GM19351 (cell line): ENCODE data around the gene PLCG2.
"Not testable (repeated sequence)": the region's sequence is repeated elsewhere in the genome, so short reads cannot be mapped to it uniquely, and the experiment has no call there.

Source experiments
- ATAC-seq: cut with Tn5 transposase; IDR thresholded peaks from one replicate; pipeline ENCODE4 v1.9.1; 2021; ENCODE audit warnings: mild to moderate bottlenecking, moderate library complexity; ENCODE audit not compliant: unreplicated experiment

PLCG2 gene

GRCh38 chr16:81933361-81933760 lies 154.3 kb downstream of the PLCG2 start:
- ATAC-seq = no peak

GRCh38 chr16:81934711-81935110 lies 155.6 kb downstream of the PLCG2 start:
- ATAC-seq = not testable (repeated sequence)

- no peak for ATAC-seq
Measured at GRCh38 chr16:81936209-81937000, 157.3 kb downstream of the PLCG2 start.

GRCh38 chr16:81937305-81938038 lies 158.4 kb downstream of the PLCG2 start:
- ATAC-seq = no peak

GRCh38 chr16:81938326-81939163 lies 159.5 kb downstream of the PLCG2 start:
- ATAC-seq = no peak

GRCh38 chr16:81939164-81940056 lies 160.3 kb downstream of the PLCG2 start:
- no peak for ATAC-seq

- ATAC-seq = no peak
Measured at GRCh38 chr16:81940781-81941560, 161.9 kb downstream of the PLCG2 start.

- no peak for ATAC-seq
Measured at GRCh38 chr16:81942007-81942601, 163.0 kb downstream of the PLCG2 start.

GRCh38 chr16:81945665-81946064 lies 166.6 kb downstream of the PLCG2 start:
- no peak for ATAC-seq

- ATAC-seq = no peak
Measured at GRCh38 chr16:81946206-81946605, 167.1 kb downstream of the PLCG2 start.

GRCh38 chr16:81951564-81951963 lies 172.5 kb downstream of the PLCG2 start:
- no peak for ATAC-seq

- ATAC-seq = no peak
Measured at GRCh38 chr16:81956213-81956948, 177.3 kb downstream of the PLCG2 start.

GRCh38 chr16:81964808-81965207 lies 185.7 kb downstream of the PLCG2 start:
- no peak for ATAC-seq

GRCh38 chr16:81967358-81967757 lies 188.3 kb downstream of the PLCG2 start:
- ATAC-seq = no peak

- ATAC-seq = no peak
Measured at GRCh38 chr16:81971853-81972252, 192.8 kb downstream of the PLCG2 start.

GRCh38 chr16:81973737-81974136 lies 194.6 kb downstream of the PLCG2 start:
- ATAC-seq = no peak

GRCh38 chr16:81975637-81976036 lies 196.5 kb downstream of the PLCG2 start:
- no peak for ATAC-seq

- not testable (repeated sequence) for ATAC-seq
Measured at GRCh38 chr16:81977335-81977942, 198.3 kb downstream of the PLCG2 start.
